ENCODE results near the gene OR2W3. TPM values are rescaled to one million over a fixed set of nuclear protein-coding genes. Genes with fewer than 3 reads are reported as not detected.
"Not testable (repeated sequence)": the region's sequence is repeated elsewhere in the genome, so short reads cannot be mapped to it uniquely, and the experiment has no call there.

OR2W3 gene
- total RNA-seq, 4 donors from 2014 or later = 0.68 to 5.4 TPM; not detected in 2

- no peak overlapping the region for H3K27ac ChIP-seq
- no peaks in the 10 kb centered on the region for H3K27me3 ChIP-seq
- H3K9me3 ChIP-seq = no peaks in the 10 kb centered on the region
- intact Hi-C loops (cut with DNase I; ENCODE audit: low total_unique reads) (no loop called here), in situ Hi-C loops (cut with MboI; ENCODE audit: low pct_ligation_motif_present in 1 of 4, low pct_unique_long_range_greater_than_20kb in 1 of 4, low sequenced_read_pairs in 3 of 4) (no loop called here)
- no peaks in the 10 kb centered on the region for H3K4me1 ChIP-seq
- no peak for TF ChIP-seq EP300 (IDR thresholded peaks at IDR 0.05; ENCODE audit: low read depth)
- TF ChIP-seq POLR2AphosphoS5 (IDR thresholded peaks at IDR 0.05) = no peak
- TF ChIP-seq POLR2A (IDR thresholded peaks at IDR 0.05) = no peak
- TF ChIP-seq, protein P1, sequence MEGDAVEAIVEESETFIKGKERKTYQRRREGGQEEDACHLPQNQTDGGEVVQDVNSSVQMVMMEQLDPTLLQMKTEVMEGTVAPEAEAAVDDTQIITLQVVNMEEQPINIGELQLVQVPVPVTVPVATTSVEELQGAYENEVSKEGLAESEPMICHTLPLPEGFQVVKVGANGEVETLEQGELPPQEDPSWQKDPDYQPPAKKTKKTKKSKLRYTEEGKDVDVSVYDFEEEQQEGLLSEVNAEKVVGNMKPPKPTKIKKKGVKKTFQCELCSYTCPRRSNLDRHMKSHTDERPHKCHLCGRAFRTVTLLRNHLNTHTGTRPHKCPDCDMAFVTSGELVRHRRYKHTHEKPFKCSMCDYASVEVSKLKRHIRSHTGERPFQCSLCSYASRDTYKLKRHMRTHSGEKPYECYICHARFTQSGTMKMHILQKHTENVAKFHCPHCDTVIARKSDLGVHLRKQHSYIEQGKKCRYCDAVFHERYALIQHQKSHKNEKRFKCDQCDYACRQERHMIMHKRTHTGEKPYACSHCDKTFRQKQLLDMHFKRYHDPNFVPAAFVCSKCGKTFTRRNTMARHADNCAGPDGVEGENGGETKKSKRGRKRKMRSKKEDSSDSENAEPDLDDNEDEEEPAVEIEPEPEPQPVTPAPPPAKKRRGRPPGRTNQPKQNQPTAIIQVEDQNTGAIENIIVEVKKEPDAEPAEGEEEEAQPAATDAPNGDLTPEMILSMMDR (IDR thresholded peaks at IDR 0.05) = no peak
- no peak for DNase-seq
- no peaks in the 10 kb centered on the region for H3K36me3 ChIP-seq
- 89 to 93% methylated on average over 3 to 8 of the region's 8 CpGs for WGBS, 2 donors (ENCODE audit: low coverage in 1 of 2)
- no peak overlapping the region for H3K4me3 ChIP-seq
Measured at GRCh38 chr1:247933989-247934388, 38.6 kb downstream of the OR2W3 start.

GRCh38 chr1:247935781-247936180 lies 40.4 kb downstream of the OR2W3 start:
- H3K4me1 ChIP-seq = no peaks in the 10 kb centered on the region
- no peaks in the 10 kb centered on the region for H3K27me3 ChIP-seq
- in situ Hi-C loops (cut with MboI; ENCODE audit: low pct_ligation_motif_present in 1 of 4, low pct_unique_long_range_greater_than_20kb in 1 of 4, low sequenced_read_pairs in 3 of 4) = no loop called here
- H3K9me3 ChIP-seq = no peaks in the 10 kb centered on the region
- H3K27ac ChIP-seq = no peak overlapping the region
- H3K4me3 ChIP-seq = no peak overlapping the region
- no peak for TF ChIP-seq POLR2A (IDR thresholded peaks at IDR 0.05)
- TF ChIP-seq EP300 (IDR thresholded peaks at IDR 0.05; ENCODE audit: low read depth) = no peak
- TF ChIP-seq, protein P1 (IDR thresholded peaks at IDR 0.05) = no peak
- no peak for TF ChIP-seq POLR2AphosphoS5 (IDR thresholded peaks at IDR 0.05)
- no peak for DNase-seq
- H3K36me3 ChIP-seq = no peaks in the 10 kb centered on the region
- intact Hi-C loops (cut with DNase I; ENCODE audit: low total_unique reads) = no loop called here
- WGBS, 2 donors (ENCODE audit: low coverage in 1 of 2) = 80 to 91% methylated on average over 1 to 9 of the region's 9 CpGs

DNA sequence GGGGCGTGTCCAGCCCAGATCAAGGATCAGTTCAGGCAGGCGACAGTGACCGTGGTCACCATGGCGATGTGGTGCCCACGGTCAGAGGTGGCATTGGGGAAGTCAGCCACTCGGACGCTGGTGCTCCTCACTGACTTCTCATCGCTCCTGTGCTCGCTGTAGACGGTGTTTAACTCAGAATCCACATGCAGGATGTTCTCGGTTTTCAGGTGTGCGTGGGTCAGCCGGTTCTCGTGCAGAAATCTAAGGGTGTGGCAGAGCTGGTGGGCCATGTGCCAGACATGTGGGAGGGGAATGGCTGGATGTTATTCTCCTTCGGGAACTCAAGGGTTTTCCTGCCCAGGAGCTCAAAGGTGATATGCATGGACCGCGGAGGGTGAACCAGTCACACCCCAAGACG lies 41.0 kb downstream of the OR2W3 start:
- no peak overlapping the region for H3K4me3 ChIP-seq
- H3K27me3 ChIP-seq = no peaks in the 10 kb centered on the region
- H3K4me1 ChIP-seq = no peaks in the 10 kb centered on the region
- intact Hi-C loops (cut with DNase I; ENCODE audit: low total_unique reads) = no loop called here
- no peaks in the 10 kb centered on the region for H3K36me3 ChIP-seq
- no peaks in the 10 kb centered on the region for H3K9me3 ChIP-seq
- WGBS, 2 donors (ENCODE audit: low coverage in 1 of 2) = 91 to 100% methylated on average over 3 to 18 of the region's 18 CpGs
- DNase-seq = no peak
- no peak overlapping the region for H3K27ac ChIP-seq
- in situ Hi-C loops (cut with MboI; ENCODE audit: low pct_ligation_motif_present in 1 of 4, low pct_unique_long_range_greater_than_20kb in 1 of 4, low sequenced_read_pairs in 3 of 4) = no loop called here
- TF ChIP-seq POLR2AphosphoS5 (IDR thresholded peaks at IDR 0.05) (no peak), POLR2A (IDR thresholded peaks at IDR 0.05) (no peak), EP300 (IDR thresholded peaks at IDR 0.05; ENCODE audit: low read depth) (no peak)

- H3K9me3 ChIP-seq; H3K36me3 ChIP-seq; intact Hi-C loops (cut with DNase I; ENCODE audit: low total_unique reads); in situ Hi-C loops (cut with MboI; ENCODE audit: low pct_ligation_motif_present in 1 of 4, low pct_unique_long_range_greater_than_20kb in 1 of 4, low sequenced_read_pairs in 3 of 4); H3K27ac ChIP-seq; H3K27me3 ChIP-seq; H3K4me1 ChIP-seq: not testable (repeated sequence)
- TF ChIP-seq, protein P1 (IDR thresholded peaks at IDR 0.05) = peak; percentile 41 to 62 (median 47)
- WGBS, 2 donors (ENCODE audit: low coverage in 1 of 2) = 21 to 46% methylated on average over 2 to 44 of the region's 44 CpGs
- peak; percentile 81 for DNase-seq
- peak overlapping the region in 3 of 4 donors; percentile 4 to 39 (median 22) for H3K4me3 ChIP-seq
Measured at GRCh38 chr1:247936965-247937734, 41.8 kb downstream of the OR2W3 start.

DNA sequence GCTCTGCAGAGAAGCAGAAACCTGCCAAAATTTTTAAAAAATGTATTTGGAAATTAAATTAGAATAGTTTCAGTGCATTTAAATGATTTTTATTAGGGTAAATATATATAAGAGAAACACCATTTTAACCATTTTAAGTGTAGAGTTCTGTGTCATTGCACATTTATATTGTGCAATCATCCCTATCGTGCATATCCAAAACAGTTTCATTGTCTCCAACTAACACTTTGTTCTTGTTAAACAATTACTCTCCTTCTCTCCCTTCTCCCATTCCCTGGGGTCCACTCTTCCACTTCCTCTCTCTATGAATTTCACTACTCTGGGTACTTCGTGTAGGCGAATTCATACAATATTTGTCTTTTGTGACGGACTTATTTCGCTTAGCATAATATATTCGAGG lies 47.2 kb downstream of the OR2W3 start:
- Histone ChIP-seq H3K36me3 (no peaks in the 10 kb centered on the region), H3K4me3 (no peak overlapping the region), H3K9me3 (no peaks in the 10 kb centered on the region), H3K27me3 (no peaks in the 10 kb centered on the region), H3K27ac (no peak overlapping the region), H3K4me1 (no peaks in the 10 kb centered on the region)
- 86 to 96% methylated on average over 6 of the region's 6 CpGs for WGBS, 2 donors (ENCODE audit: low coverage in 1 of 2)
- in situ Hi-C loops (cut with MboI; ENCODE audit: low pct_ligation_motif_present in 1 of 4, low pct_unique_long_range_greater_than_20kb in 1 of 4, low sequenced_read_pairs in 3 of 4) (no loop called here), intact Hi-C loops (cut with DNase I; ENCODE audit: low total_unique reads) (no loop called here)
- TF ChIP-seq EP300 (IDR thresholded peaks at IDR 0.05; ENCODE audit: low read depth) (no peak), POLR2AphosphoS5 (IDR thresholded peaks at IDR 0.05) (no peak), POLR2A (IDR thresholded peaks at IDR 0.05) (no peak)
- TF ChIP-seq, protein P1 (IDR thresholded peaks at IDR 0.05) = no peak
- DNase-seq = no peak

All from transverse colon (tissue), 4 donors.